GM15510 (cell line): ENCODE results near the gene MEI1.

ENCODE experiments used
- POLR2A ChIP-seq: IDR thresholded peaks from 3 replicates; pipeline ENCODE4 v1.6.1; 2011; ENCODE audit warnings: borderline replicate concordance; ENCODE audit not compliant: insufficient read length; ENCODE audit errors: extremely low read depth

The MEI1 gene

DNA sequence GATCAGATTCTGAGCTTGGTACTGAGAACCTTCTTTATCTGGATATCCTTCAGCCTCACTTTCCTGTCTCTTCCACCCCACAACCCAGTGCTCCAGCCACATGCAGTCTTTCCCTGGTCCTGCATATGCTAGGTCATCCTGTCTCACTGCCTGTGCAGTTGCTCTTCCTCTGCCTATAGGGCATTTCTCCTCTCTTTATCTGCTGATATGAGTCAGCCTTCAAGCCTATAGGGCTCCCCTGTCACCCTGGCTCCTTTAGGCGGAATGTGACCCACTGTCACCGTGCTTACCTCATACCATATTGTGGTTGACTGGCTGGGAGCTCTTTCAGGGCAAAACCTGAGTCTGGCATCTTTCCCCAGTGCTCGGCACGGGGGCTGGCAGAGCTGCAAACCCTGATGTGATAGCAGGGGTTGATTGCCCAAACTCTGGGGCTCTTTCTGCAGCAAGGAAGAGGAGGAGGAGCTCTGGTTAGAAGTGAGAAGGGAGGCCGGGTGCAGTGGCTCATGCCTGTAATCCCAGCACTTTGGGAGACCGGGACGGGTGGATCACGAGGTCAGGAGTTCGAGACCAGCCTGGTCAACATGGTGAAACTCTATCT, 26.3 kb downstream of the MEI1 start:
- no peak for TF ChIP-seq POLR2A

DNA sequence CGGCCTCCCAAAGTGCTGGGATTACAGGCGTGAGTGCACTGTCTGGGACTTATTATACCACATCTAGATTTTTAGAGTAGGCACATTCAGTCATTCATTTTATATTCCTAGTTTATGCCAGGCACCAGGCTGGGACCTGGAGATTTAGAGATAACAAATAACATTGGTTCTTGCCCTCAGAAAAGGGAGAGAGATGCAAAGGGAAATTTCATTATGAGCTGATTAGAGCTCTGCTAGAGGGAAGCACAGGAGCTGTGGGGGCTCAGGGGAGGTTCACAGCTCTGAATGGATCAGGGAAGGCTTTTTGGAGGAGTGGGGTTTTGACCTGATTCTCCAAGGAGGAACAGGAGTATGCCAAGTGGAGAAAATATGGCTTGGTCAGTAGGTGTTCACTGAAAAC, 32.3 kb downstream of the MEI1 start:
- no peak for TF ChIP-seq POLR2A

DNA sequence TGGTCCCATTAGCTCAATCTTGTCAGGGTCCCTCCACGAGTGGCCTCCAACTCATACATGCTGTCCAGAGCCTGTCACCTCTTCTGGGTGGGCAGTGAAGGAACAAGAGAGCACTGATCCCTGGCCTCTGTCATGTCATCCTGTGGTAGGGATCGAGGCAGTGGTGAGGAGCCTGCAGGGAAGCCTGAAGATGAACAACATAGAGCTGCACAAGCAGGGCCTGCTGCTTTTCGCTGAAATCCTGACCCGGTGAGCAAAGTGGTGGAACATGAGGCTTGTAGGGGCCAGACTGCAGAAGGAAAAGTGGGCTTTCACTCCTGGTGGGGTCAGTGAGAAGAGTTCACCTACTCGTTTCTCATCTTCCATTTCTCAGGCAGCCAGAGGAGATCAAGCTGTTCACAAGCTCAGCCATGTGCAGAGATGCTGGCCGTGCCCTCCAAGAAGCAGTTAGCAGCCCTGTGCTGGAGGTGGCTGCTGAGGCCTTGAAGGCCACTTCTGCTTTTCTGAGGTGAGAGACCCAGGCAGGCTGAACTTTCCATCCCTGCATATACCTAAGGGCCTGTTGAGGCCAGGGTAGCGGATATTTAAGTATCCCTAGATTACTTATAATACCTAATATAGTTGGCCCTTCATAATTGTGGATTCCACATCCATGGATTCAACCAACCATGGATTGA, 32.9 kb downstream of the MEI1 start:
- TF ChIP-seq POLR2A, result no peak

DNA sequence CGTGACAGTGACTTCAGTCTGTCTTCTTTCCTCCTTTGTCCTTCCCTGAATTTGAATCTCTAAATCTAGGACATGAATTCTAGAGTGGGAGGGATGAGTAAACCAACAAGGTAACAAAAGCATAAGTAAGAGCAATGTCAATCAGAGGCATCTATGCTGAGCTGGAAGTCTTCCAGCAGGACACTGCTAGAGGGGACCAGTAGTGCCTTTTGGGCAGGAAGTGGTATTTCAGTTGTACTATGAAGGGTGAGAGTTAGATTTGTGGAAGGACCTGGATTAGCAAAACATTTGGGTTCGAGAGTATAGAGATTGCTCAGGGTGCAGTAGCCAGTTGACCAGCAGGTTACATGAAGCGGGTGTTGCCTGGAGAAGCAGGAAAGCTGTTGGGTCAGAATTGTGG, 40.3 kb downstream of the MEI1 start:
- no peak for TF ChIP-seq POLR2A

DNA sequence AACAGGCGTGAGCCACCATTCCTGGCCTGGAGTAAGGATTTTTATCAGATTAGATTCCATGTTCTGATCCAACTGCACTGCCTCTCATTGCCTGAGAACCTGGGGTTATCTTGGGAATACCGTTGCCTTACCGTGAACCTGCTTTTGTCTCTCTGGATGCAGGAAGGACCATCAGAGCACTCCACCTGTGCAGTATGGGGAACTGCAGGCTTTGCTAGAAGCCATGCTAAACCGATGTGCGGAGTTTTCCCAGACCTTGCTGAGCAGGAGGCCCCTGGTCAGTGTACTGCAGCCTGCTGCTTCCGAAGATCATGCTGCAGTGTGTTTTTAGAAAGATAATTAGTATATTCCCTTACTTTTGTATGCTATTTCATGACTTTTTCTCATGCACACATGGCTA, 43.6 kb downstream of the MEI1 start:
- no peak for TF ChIP-seq POLR2A

DNA sequence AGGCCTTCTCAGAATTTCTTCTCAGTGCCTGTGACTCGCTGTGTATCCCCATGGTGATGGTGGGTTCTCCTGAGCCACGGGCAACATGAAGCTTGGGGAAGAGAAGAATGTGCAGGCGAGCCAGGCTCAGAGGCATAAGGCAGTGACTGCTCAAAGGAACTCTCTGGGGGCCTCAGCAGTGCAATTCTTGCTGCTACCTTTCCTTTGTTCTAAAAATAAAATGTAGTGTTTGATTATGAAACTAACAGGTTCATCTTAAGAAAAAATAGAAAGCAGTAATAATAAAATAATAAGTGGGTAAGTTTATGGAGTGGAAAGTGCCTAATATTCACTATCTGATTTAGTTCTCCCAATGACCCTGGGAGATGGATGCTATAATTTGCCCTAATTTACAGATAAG, 46.7 kb downstream of the MEI1 start:
- TF ChIP-seq POLR2A, result no peak

DNA sequence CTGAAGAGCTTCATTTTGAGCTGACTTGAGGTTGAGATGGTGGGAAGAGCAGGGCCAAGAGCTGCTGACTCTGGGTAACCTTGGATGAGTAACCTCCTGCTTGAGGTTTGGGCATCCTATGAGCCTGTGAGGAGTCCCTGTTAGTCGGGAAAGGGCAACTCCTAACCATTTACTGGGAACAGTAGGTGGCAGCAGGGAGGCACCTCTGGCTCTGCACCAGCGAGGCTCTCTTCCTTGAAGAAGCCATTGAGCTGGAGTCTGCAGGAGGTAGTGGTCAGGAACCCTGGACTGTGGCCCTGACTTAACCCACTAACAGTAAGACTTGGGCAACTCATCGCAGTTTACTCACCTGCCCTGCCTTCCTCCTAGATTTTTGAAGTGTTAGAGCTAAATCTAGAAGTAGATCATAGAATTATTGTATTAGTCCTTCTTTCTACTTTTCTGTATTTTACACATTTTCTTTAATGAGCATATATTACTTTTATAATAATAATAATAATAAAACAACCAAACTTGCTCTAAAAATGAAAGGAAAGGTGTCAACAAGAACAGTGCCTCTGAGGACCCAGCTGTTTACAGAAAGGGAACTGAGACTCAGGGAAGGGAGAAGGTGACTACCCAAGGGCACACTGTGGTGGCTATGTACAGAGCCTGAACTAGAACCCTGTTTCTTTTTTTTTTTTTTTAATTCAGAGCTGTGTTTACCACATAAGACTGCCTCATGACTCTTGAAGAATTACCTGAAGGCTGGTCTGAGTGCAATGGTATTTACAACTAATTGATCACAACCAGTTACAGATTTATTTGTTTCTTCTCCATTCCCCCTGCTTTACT, 47.5 kb downstream of the MEI1 start:
- no peak for TF ChIP-seq POLR2A

DNA sequence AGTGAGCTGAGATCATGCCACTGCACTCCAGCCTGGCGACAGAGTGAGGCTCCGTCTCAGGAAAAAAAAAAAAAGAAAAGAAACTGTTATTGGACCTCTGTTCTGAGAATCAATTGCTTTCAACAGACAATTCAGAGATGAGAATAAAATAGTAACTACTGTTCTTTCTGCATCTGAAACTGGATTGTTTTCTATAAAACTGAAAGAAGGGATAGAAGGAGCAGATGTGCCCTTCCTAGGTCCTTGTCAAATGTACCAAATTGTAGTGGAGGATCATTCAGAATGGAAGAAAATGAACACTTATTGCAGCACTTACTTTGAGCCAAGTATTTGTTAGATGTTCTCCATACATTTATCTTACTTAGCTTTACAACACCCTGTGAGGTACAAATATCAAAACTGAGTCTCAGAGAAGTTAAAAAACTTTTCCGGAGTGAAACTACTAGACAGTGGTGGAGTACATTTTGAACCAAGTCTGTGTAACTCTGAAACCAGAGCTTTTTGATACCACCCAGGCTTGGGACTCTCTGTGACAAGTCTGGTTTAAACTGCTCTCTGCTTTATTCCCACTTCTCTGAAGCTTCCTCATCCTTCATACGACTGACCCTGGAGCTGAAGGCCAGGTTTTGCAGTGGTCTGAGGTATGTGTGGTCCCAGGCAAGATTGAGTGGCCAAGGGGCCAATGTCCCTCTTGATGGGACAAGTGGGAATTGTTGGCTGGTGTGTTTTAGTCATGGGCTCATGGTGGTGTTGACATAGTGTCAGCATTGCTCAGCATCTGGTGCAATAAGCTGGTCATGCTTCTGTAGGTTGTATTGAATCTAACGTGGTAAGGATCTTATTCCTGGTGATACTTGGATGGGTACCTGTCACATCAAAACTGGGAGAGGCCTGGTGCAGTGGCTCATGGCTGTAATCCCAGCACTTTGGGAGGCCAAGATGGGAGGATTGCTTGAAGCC, 53.0 kb downstream of the MEI1 start:
- no peak for TF ChIP-seq POLR2A

DNA sequence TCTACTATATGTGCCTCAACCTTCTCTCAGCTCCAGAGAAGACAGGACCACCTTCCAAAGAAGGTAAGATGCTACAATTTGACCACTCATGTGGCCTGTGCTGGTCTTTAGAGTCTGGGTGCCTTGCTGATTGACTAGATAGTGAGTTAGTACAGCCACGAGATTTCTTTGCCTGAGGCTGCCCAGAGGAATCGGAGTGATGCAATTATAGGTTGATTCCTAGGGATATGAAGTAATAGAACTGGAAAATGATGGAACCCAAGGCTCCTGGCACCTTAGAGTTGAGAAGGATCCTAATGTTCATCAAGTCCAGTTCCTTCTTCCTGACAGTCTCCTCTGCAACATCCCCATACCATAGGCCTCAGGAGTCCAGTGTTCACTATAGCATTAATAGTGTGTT, 54.7 kb downstream of the MEI1 start:
- no peak for TF ChIP-seq POLR2A

DNA sequence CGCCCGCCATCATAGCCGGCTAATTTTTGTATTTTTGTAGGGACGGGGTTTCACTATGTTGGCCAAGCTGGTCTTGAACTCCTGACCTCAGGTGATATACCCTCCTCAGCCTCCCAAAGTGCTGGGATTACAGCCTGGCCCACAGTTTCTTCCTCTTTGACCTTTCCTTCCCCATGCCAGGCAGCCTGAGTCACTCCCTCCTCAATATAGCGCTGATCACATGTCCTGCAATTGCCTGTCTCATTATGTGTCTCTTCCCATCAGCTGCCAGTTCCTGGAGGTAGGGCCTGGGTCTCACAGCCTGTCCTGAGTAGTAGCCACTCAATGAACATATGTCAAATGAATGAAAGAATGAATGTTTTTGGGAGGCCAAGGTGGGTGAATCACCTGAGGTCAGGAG, 58.2 kb downstream of the MEI1 start:
- TF ChIP-seq POLR2A, result no peak

DNA sequence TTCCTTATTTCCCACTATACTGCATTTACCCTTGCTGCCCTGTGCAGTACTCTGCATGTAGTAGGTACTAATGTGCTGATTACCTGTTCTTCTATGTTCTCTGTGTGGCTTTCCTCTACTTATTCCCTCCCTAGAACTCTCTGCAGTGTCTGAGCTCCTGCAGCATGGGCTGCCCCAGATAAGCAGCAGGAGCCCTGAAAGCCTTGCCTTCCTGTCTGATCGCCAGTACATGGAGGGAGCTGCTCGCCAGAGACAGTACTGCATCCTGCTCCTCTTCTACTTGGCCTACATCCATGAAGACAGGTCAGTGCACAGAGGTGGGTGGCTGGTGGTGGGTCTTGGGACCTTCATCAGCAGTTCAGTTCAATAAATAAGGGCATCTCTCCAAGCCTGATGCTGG, 58.9 kb downstream of the MEI1 start:
- TF ChIP-seq POLR2A, result no peak

DNA sequence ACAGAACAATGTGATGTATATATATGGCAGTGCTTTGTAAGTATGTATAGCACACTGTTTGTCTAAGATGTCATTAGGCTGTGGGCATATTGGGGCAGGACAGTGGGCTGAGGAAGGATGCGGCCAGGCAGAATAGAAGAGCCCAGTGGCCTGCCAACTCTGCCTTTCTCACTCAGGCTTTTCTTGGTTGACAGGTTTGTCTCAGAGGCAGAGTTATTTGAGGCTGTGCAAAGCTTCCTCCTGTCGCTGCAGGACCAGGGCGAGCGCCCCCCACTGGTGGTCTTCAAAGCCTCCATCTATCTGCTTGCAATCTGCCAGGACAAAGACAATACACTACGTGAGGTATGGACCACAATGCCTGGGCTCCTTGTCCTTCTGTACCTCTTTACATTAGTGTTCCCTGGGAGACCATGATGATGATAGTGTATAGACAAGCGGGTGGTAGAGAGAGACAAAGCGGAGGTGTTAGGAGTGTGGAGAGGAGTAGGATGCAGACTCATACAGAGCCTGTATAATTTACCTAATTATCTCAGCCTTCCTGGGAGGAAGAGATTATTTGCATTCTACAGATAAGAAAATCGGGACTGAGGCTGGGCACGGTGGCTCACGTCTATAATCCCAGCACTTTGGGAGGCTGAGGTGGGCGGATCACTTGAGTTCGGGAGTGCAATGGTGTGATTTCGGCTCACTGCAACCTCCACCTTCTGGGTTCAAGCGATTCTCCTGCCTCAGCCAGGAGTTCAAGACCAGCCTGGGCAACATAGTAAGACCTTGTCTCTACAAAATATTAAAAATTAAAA, 63.9 kb downstream of the MEI1 start:
- TF ChIP-seq POLR2A, result no peak

DNA sequence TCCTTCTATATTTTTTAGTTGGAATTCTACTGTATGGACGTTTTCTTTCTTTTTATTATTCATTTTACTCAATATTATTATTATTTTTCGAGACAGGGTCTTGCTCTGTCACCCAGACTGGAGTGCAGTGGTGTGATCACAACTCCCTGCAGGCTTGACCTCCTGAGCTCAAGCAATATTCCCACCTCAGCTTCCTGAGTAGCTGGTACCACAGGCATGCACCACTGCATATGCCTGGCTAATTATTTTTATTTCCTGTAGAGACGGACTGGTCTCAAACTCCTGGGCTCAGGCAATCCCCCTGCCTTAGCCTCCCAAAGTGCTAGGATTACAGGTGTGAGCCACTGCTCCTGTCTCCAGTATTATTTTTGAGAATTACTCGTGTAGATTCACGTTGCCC, 67.2 kb downstream of the MEI1 start:
- no peak for TF ChIP-seq POLR2A

DNA sequence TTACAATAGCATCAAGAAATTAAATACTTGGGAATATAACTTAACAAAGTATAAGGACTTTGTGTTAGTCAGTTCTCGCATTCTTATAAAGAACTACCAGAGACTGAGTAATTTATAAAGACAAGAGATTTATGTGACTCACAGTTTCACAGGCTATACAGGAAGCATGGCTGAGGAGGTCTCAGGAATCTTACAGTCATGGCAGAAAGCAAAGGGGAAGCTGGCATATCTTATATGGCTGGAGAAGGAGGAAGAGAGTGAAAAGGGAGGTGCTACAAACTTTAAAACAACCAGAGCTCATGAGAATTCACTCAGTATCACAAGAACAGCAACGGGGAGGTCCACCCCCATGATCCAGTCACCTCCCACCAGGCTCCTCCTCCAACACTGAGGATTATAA, 69.1 kb downstream of the MEI1 start:
- TF ChIP-seq POLR2A, result no peak
